ENCODE results near the gene ANP32E.
"Not testable (repeated sequence)": the region's sequence is repeated elsewhere in the genome, so short reads cannot be mapped to it uniquely, and the experiment has no call there.

ANP32E gene

GRCh38 chr1:150210706-150211105 is 25.2 kb downstream of the ANP32E start:
- DNase-seq: peak; percentile 36

GRCh38 chr1:150210091-150210490 is 25.8 kb downstream of the ANP32E start:
- no peak for DNase-seq

GRCh38 chr1:150208460-150208859 is 27.5 kb downstream of the ANP32E start:
- DNase-seq: not testable (repeated sequence)

GRCh38 chr1:150207281-150207971 is 28.5 kb downstream of the ANP32E start:
- no peak for DNase-seq

GRCh38 chr1:150196417-150196816 is 39.5 kb downstream of the ANP32E start:
- no peak for DNase-seq

- DNase-seq: no peak
Measured at GRCh38 chr1:150194381-150195031, 41.4 kb downstream of the ANP32E start.

- no peak for DNase-seq
Measured at GRCh38 chr1:150192012-150192411, 43.9 kb downstream of the ANP32E start.

- DNase-seq: peak; percentile 36
Measured at GRCh38 chr1:150187560-150187931, 48.4 kb downstream of the ANP32E start.

GRCh38 chr1:150186789-150187559 is 48.9 kb downstream of the ANP32E start:
- DNase-seq: peak; percentile 77

- DNase-seq: not testable (repeated sequence)
Measured at GRCh38 chr1:150186438-150186788, 49.5 kb downstream of the ANP32E start.

- DNase-seq: no peak
Measured at GRCh38 chr1:150185481-150185880, 50.4 kb downstream of the ANP32E start.

GRCh38 chr1:150183061-150183460 is 52.9 kb downstream of the ANP32E start:
- no peak for DNase-seq

- DNase-seq: no peak
Measured at GRCh38 chr1:150182247-150182646, 53.7 kb downstream of the ANP32E start.

- DNase-seq: no peak
Measured at GRCh38 chr1:150180474-150180873, 55.4 kb downstream of the ANP32E start.

- DNase-seq: no peak
Measured at GRCh38 chr1:150179867-150180266, 56.0 kb downstream of the ANP32E start.

GRCh38 chr1:150178548-150178947 is 57.4 kb downstream of the ANP32E start:
- no peak for DNase-seq

- DNase-seq: no peak
Measured at GRCh38 chr1:150176593-150176992, 59.3 kb downstream of the ANP32E start.

GRCh38 chr1:150173141-150173585 is 62.7 kb downstream of the ANP32E start:
- DNase-seq: no peak

GRCh38 chr1:150171801-150172200 is 64.1 kb downstream of the ANP32E start:
- DNase-seq: no peak

GRCh38 chr1:150168960-150169601 is 66.8 kb downstream of the ANP32E start:
- peak; percentile 75 for DNase-seq

Data from NCI-H69 (cell line).